ENCODE data around the gene RABGAP1L.

RABGAP1L gene

DNA sequence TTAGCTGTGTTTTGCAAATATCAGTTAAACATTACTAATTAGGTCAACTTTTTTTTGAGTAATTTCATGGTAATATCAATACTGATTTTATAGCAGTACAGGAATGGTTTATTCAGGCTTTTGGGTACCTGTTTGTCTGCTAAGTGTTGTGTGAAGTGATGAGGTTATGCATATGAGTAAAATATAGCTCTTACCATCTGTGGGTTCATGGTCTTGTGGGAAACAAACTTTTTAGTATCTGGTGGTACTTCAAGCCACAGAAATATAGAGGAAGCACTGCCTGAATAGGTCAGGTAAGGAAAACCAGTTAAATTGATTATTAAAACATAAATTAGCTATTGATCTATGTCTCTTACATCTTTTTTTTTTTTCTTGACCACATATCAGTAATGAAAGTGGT is 113.9 kb downstream of the RABGAP1L start:
- Histone ChIP-seq H3K36me3 (ENCODE audit: insufficient read depth, low read length) (no peaks in the 10 kb centered on the region), H3K9me3 (ENCODE audit: low read depth, low read length) (no peaks in the 10 kb centered on the region), H3K9ac (ENCODE audit: insufficient read length) (no peak overlapping the region), H3K4me3 (no peak overlapping the region), H3K27ac (no peak overlapping the region)
- no peak for DNase-seq (ENCODE audit: low read depth, low spot score)
- TF ChIP-seq FOXP2 (optimal IDR thresholded peaks at IDR 0.05; ENCODE audit: control extremely low read depth, extremely low read length, insufficient read depth) (no peak), POLR2AphosphoS5 (IDR thresholded peaks at IDR 0.05; ENCODE audit: borderline replicate concordance, low read depth, low read length) (no peak), EZH2 (IDR thresholded peaks at IDR 0.05) (no peak)

GRCh38 chr1:174273776-174274175 is 114.5 kb downstream of the RABGAP1L start:
- Histone ChIP-seq H3K27ac (no peak overlapping the region), H3K4me3 (no peak overlapping the region), H3K9me3 (ENCODE audit: low read depth, low read length) (no peaks in the 10 kb centered on the region), H3K36me3 (ENCODE audit: insufficient read depth, low read length) (no peaks in the 10 kb centered on the region), H3K9ac (ENCODE audit: insufficient read length) (no peak overlapping the region)
- TF ChIP-seq EZH2 (IDR thresholded peaks at IDR 0.05) (no peak), POLR2AphosphoS5 (IDR thresholded peaks at IDR 0.05; ENCODE audit: borderline replicate concordance, low read depth, low read length) (no peak), FOXP2 (optimal IDR thresholded peaks at IDR 0.05; ENCODE audit: control extremely low read depth, extremely low read length, insufficient read depth) (no peak)
- no peak for DNase-seq (ENCODE audit: low read depth, low spot score)

DNA sequence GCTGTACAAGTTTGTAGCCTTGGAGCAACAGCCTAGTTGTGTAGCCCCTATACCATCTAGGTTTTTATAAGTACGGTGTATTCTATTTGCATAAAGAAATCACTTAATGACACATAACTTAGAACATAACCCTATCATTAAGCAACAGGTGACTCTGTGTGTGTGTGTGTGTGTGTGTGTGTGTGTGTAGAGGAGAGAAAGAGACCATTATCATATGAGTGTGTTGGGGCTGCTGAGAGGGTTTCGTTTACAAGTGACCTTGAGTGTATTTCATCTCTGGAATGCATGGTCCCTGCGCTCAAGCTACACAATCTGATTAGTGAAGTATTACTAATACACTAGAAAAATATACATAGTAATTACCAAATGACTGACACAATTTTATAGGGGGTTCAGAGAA is 115.1 kb downstream of the RABGAP1L start:
- no peak overlapping the region for H3K9ac ChIP-seq (ENCODE audit: insufficient read length)
- H3K9me3 ChIP-seq (ENCODE audit: low read depth, low read length) = no peaks in the 10 kb centered on the region
- TF ChIP-seq FOXP2 (optimal IDR thresholded peaks at IDR 0.05; ENCODE audit: control extremely low read depth, extremely low read length, insufficient read depth) = no peak
- no peak for TF ChIP-seq EZH2 (IDR thresholded peaks at IDR 0.05)
- TF ChIP-seq POLR2AphosphoS5 (IDR thresholded peaks at IDR 0.05; ENCODE audit: borderline replicate concordance, low read depth, low read length) = no peak
- H3K4me3 ChIP-seq = no peak overlapping the region
- no peaks in the 10 kb centered on the region for H3K36me3 ChIP-seq (ENCODE audit: insufficient read depth, low read length)
- H3K27ac ChIP-seq = no peak overlapping the region
- DNase-seq (ENCODE audit: low read depth, low spot score) = no peak

DNA sequence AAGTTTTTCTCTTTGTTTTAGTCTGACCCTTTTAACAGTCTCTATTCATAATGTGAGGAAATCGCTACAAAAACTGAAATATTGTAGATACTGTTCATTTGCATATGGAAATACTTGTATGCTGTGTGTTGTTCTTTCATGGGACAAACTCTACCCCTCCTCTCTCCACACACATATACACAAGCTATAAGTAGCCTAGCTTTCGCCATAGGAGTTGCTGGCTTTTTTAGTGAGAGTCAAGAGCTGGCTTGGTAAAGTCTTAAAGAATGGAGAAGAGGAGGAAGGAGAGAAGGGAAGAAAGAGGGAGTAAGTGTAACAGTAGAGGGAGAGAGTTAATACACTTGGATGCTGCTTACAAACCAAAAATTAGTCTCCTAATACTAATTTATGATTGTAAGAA is 115.6 kb downstream of the RABGAP1L start:
- H3K36me3 ChIP-seq (ENCODE audit: insufficient read depth, low read length) = no peaks in the 10 kb centered on the region
- DNase-seq (ENCODE audit: low read depth, low spot score) = no peak
- no peaks in the 10 kb centered on the region for H3K9me3 ChIP-seq (ENCODE audit: low read depth, low read length)
- H3K4me3 ChIP-seq = no peak overlapping the region
- no peak overlapping the region for H3K27ac ChIP-seq
- no peak overlapping the region for H3K9ac ChIP-seq (ENCODE audit: insufficient read length)
- TF ChIP-seq EZH2 (IDR thresholded peaks at IDR 0.05) (no peak), POLR2AphosphoS5 (IDR thresholded peaks at IDR 0.05; ENCODE audit: borderline replicate concordance, low read depth, low read length) (no peak), FOXP2 (optimal IDR thresholded peaks at IDR 0.05; ENCODE audit: control extremely low read depth, extremely low read length, insufficient read depth) (no peak)

DNA sequence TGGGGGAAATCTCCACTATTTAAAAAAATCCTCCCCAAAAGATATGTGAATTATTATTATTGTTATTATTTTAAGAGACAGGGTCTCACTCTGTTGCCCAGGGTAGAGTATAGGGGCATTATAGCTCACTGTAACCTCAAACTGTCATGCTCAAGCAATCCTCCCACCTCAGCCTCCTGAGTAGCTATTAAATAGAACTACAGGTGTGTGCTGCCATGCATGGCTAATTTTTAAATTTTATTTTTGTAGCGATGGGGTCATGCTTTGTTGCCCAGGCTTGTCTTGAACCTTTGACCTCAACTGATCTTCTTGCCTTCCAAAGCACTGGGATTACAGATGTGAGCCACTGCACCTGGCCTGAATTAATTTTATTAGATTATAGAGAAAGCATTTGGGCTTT is 116.8 kb downstream of the RABGAP1L start:
- Histone ChIP-seq H3K4me3 (no peak overlapping the region), H3K9me3 (ENCODE audit: low read depth, low read length) (no peaks in the 10 kb centered on the region), H3K27ac (no peak overlapping the region), H3K9ac (ENCODE audit: insufficient read length) (no peak overlapping the region), H3K36me3 (ENCODE audit: insufficient read depth, low read length) (no peaks in the 10 kb centered on the region; the same call in 1 of the 2 replicates)
- no peak for DNase-seq (ENCODE audit: low read depth, low spot score)
- TF ChIP-seq FOXP2 (optimal IDR thresholded peaks at IDR 0.05; ENCODE audit: control extremely low read depth, extremely low read length, insufficient read depth) = no peak
- TF ChIP-seq EZH2 (IDR thresholded peaks at IDR 0.05) = no peak
- no peak for TF ChIP-seq POLR2AphosphoS5 (IDR thresholded peaks at IDR 0.05; ENCODE audit: borderline replicate concordance, low read depth, low read length)

DNA sequence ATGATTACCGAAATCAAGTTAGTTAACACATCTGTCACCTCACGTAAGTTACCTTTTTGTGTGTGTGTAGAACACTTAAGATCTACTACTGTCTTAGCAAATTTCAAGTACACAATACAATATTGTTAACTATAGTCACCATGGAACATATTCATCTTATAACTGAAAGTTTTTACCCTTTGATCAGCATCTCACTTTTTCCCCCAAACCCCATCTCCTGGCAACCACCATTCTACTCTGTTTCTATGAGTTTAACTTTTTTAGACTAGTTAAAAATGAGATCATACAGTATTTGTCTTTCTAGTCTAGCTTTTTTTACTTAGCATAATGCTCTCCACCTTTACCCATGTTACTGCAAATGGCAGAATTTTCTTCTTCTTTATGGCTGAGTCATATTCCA is 124.7 kb downstream of the RABGAP1L start:
- no peak overlapping the region for H3K4me3 ChIP-seq
- TF ChIP-seq EZH2 (IDR thresholded peaks at IDR 0.05) (no peak), FOXP2 (optimal IDR thresholded peaks at IDR 0.05; ENCODE audit: control extremely low read depth, extremely low read length, insufficient read depth) (no peak), POLR2AphosphoS5 (IDR thresholded peaks at IDR 0.05; ENCODE audit: borderline replicate concordance, low read depth, low read length) (no peak)
- H3K9ac ChIP-seq (ENCODE audit: insufficient read length) = no peak overlapping the region
- no peak overlapping the region for H3K27ac ChIP-seq
- H3K36me3 ChIP-seq (ENCODE audit: insufficient read depth, low read length) = peaks cover 4% of the 10 kb centered on the region; the same call in 1 of the 2 replicates
- DNase-seq (ENCODE audit: low read depth, low spot score) = no peak
- no peaks in the 10 kb centered on the region for H3K9me3 ChIP-seq (ENCODE audit: low read depth, low read length)

- Histone ChIP-seq H3K4me3 (no peak overlapping the region), H3K9me3 (ENCODE audit: low read depth, low read length) (no peaks in the 10 kb centered on the region), H3K27ac (no peak overlapping the region), H3K36me3 (ENCODE audit: insufficient read depth, low read length) (peaks cover 7% of the 10 kb centered on the region; the same call in 1 of the 2 replicates), H3K9ac (ENCODE audit: insufficient read length) (no peak overlapping the region)
- no peak for DNase-seq (ENCODE audit: low read depth, low spot score)
- TF ChIP-seq FOXP2 (optimal IDR thresholded peaks at IDR 0.05; ENCODE audit: control extremely low read depth, extremely low read length, insufficient read depth) (no peak), POLR2AphosphoS5 (IDR thresholded peaks at IDR 0.05; ENCODE audit: borderline replicate concordance, low read depth, low read length) (no peak), EZH2 (IDR thresholded peaks at IDR 0.05) (no peak)
These were observed 126.7 kb downstream of the RABGAP1L start for GRCh38 chr1:174286042-174286441.

- no peaks in the 10 kb centered on the region for H3K9me3 ChIP-seq (ENCODE audit: low read depth, low read length)
- H3K9ac ChIP-seq (ENCODE audit: insufficient read length) = no peak overlapping the region
- no peak for TF ChIP-seq POLR2AphosphoS5 (IDR thresholded peaks at IDR 0.05; ENCODE audit: borderline replicate concordance, low read depth, low read length)
- TF ChIP-seq FOXP2 (optimal IDR thresholded peaks at IDR 0.05; ENCODE audit: control extremely low read depth, extremely low read length, insufficient read depth) = no peak
- TF ChIP-seq EZH2 (IDR thresholded peaks at IDR 0.05) = no peak
- DNase-seq (ENCODE audit: low read depth, low spot score) = no peak
- H3K36me3 ChIP-seq (ENCODE audit: insufficient read depth, low read length) = 0 out of 2 replicates have a peak, but pooled peaks cover 2% of the 10 kb centered on the region
- H3K4me3 ChIP-seq = no peak overlapping the region
- no peak overlapping the region for H3K27ac ChIP-seq
These were observed 130.5 kb downstream of the RABGAP1L start for GRCh38 chr1:174289644-174290310.

DNA sequence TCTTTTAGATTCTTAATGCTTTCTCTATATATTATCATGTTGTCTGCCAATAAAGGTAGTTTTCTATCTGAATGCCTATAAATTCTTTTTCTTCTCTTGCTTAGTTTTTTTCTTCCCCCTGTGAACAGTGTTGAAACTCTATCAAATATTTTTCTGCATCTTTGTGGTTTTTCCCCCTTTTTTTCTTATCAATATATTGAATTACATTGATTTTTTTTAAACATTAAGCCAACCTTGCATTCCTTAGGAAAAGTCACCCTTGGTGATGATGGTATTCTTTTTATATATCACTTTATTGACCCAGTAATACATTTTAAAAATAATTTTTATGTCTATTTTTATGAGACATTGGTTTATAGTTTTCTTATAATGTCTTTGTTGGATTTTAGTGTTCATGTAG is 131.7 kb downstream of the RABGAP1L start:
- TF ChIP-seq POLR2AphosphoS5 (IDR thresholded peaks at IDR 0.05; ENCODE audit: borderline replicate concordance, low read depth, low read length) (no peak), EZH2 (IDR thresholded peaks at IDR 0.05) (no peak), FOXP2 (optimal IDR thresholded peaks at IDR 0.05; ENCODE audit: control extremely low read depth, extremely low read length, insufficient read depth) (no peak)
- DNase-seq (ENCODE audit: low read depth, low spot score) = no peak
- Histone ChIP-seq H3K36me3 (ENCODE audit: insufficient read depth, low read length) (0 out of 2 replicates have a peak, but pooled peaks cover 2% of the 10 kb centered on the region), H3K4me3 (no peak overlapping the region), H3K9ac (ENCODE audit: insufficient read length) (no peak overlapping the region), H3K9me3 (ENCODE audit: low read depth, low read length) (no peaks in the 10 kb centered on the region), H3K27ac (no peak overlapping the region)
